Endothelial cell of umbilical vein (primary cell): ENCODE measurements around the gene RAB31. TPM values are rescaled to one million over a fixed set of nuclear protein-coding genes. Genes with fewer than 3 reads are reported as not detected.

Experiments used
- BruUV-seq: library from RNA; stranded (reverse); fragments of 400-500 nt; replicated peaks from 2 replicates; lab custom pipeline; 2021; lab: Mats Ljungman, UMichigan
- CTCF ChIA-PET: fragments of 300-600, 350-600 bp; sonication (Branson Sonifier 250); formaldehyde crosslinking; loops from one replicate; lab custom pipeline; 2021; ENCODE audit warnings: antibody characterized with exemption, inconsistent platforms; lab: Charles Lee
- POLR2A ChIA-PET: fragments of 300-600, 350-600 bp; sonication (Branson Sonifier 250); formaldehyde crosslinking; loops from one replicate; lab custom pipeline; 2021; ENCODE audit warnings: antibody characterized with exemption, inconsistent platforms; lab: Charles Lee
- DNase-seq: peaks from one replicate; pipeline ENCODE4 v3.0.0-alpha.2; 2011; ENCODE audit warnings: low read depth, low spot score
- FAIRE-seq: peaks from 2 replicates; lab custom pipeline; 2011; peaks lifted over from hg19 to GRCh38; lab: Jason Lieb, UNC
- H2AFZ ChIP-seq: 2 replicates; pipeline ENCODE4 v1.6.0; 2012; ENCODE audit warnings: low read depth, low read length, control low read depth, inconsistent platforms
- H3K27ac ChIP-seq: 2 replicates; pipeline ENCODE4 v1.5.1; 2011; ENCODE audit warnings: low read depth, mild to moderate bottlenecking, control low read depth, low read length, moderate library complexity; ENCODE audit not compliant: insufficient read depth
- H3K27me3 ChIP-seq, 2 experiments: 2 replicates each; pipeline versions ENCODE4 v1.6.0 to v1.6.1; 2011; ENCODE audit warnings: low read length in 2 of 2, mixed read lengths in 1 of 2; ENCODE audit not compliant: control insufficient read depth in 2 of 2, insufficient read depth in 2 of 2
- H3K36me3 ChIP-seq, 2 experiments: 2 replicates in 1 of 2; 3 replicates in 1 of 2; pipeline ENCODE4 v1.5.1; 2011; ENCODE audit warnings: low read length in 2 of 2, mild to moderate bottlenecking in 1 of 2, moderate library complexity in 1 of 2; ENCODE audit not compliant: control insufficient read depth in 2 of 2, insufficient read depth in 2 of 2; ENCODE audit errors: extremely low read depth in 1 of 2
- H3K4me1 ChIP-seq: 3 replicates; pipeline ENCODE4 v1.5.1; 2011; ENCODE audit warnings: mild to moderate bottlenecking, low read length; ENCODE audit not compliant: control insufficient read depth, insufficient read depth; ENCODE audit errors: extremely low read depth
- H3K4me2 ChIP-seq: 2 replicates; pipeline ENCODE4 v1.6.1; 2011; ENCODE audit warnings: low read length, control low read depth, mixed read lengths; ENCODE audit not compliant: insufficient read depth
- H3K4me3 ChIP-seq, 3 experiments: fragments of 200-600 bp in 1 of 3; sonication (generic), shearing (Covaris generic) in 1 of 3; replicated peaks in 1 of 3; 2 replicates each; pipeline ENCODE4 v1.5.1; 2011 to 2016; ENCODE audit warnings: control low read depth in 3 of 3, low read length in 3 of 3, mild to moderate bottlenecking in 2 of 3, inconsistent platforms in 1 of 3, low read depth in 1 of 3, moderate library complexity in 1 of 3; ENCODE audit not compliant: insufficient read depth in 1 of 3
- H3K79me2 ChIP-seq: 2 replicates; pipeline ENCODE4 v1.6.0; 2012; ENCODE audit warnings: low read length, inconsistent platforms; ENCODE audit not compliant: control insufficient read depth, insufficient read depth
- H3K9ac ChIP-seq: replicated peaks from 2 replicates; pipeline ENCODE3; 2011; ENCODE audit warnings: low read length, control low read depth; ENCODE audit not compliant: insufficient read depth; ENCODE audit errors: extremely low read depth
- H3K9me1 ChIP-seq: replicated peaks from 3 replicates; pipeline ENCODE4 v1.6.0; 2011; ENCODE audit warnings: mild to moderate bottlenecking, low read length; ENCODE audit not compliant: control insufficient read depth, insufficient read depth; ENCODE audit errors: extremely low read depth
- H3K9me3 ChIP-seq: replicated peaks from 2 replicates; pipeline ENCODE4 v1.5.1; 2012; ENCODE audit warnings: low read length, inconsistent platforms; ENCODE audit not compliant: control insufficient read depth, insufficient read depth
- H4K20me1 ChIP-seq: replicated peaks from 2 replicates; pipeline ENCODE3; 2011; ENCODE audit warnings: mild to moderate bottlenecking, low read length; ENCODE audit not compliant: control insufficient read depth, insufficient read depth; ENCODE audit errors: extremely low read depth
- CTCF ChIP-seq, 2 donors: IDR thresholded peaks; 1 replicate in 1 of 2; 2 replicates in 1 of 2; pipeline ENCODE4 v1.5.1; 2011; ENCODE audit warnings: low read length in 2 of 2, mild to moderate bottlenecking in 2 of 2, moderate library complexity in 2 of 2, control low read depth in 1 of 2, inconsistent platforms in 1 of 2, low read depth in 1 of 2; ENCODE audit not compliant: insufficient read depth in 1 of 2; ENCODE audit errors: extremely low read depth in 1 of 2
- EZH2 ChIP-seq: IDR thresholded peaks from 2 replicates; pipeline ENCODE4 v1.6.1; 2012; ENCODE audit warnings: borderline replicate concordance, low read depth, mild to moderate bottlenecking, moderate library complexity, low read length, inconsistent platforms; ENCODE audit not compliant: severe bottlenecking
- FOS ChIP-seq: IDR thresholded peaks from 2 replicates; pipeline ENCODE4 v1.6.1; 2011; ENCODE audit warnings: mild to moderate bottlenecking, low read length, moderate library complexity, borderline replicate concordance; ENCODE audit not compliant: insufficient read depth
- GATA2 ChIP-seq: IDR thresholded peaks from 2 replicates; pipeline ENCODE4 v1.7.0; 2011; ENCODE audit warnings: low read depth, mild to moderate bottlenecking, moderate library complexity, mixed read lengths, low read length; ENCODE audit not compliant: insufficient read length, insufficient read depth
- JUN ChIP-seq: IDR thresholded peaks from 2 replicates; pipeline ENCODE4 v1.6.1; 2011; ENCODE audit warnings: borderline replicate concordance, low read depth; ENCODE audit not compliant: insufficient read length, insufficient read depth
- MAX ChIP-seq: IDR thresholded peaks from 2 replicates; pipeline ENCODE4 v1.6.1; 2011; ENCODE audit not compliant: insufficient read depth, insufficient read length
- MYC ChIP-seq: IDR thresholded peaks from one replicate; pipeline ENCODE4 v1.6.1; 2011; ENCODE audit warnings: mild to moderate bottlenecking, low read depth, low read length
- POLR2A ChIP-seq: IDR thresholded peaks from 2 replicates; pipeline ENCODE4 v1.6.1; 2012; ENCODE audit warnings: low read depth, mild to moderate bottlenecking, control low read depth, low read length
- POLR2AphosphoS5 ChIP-seq: IDR thresholded peaks from 2 replicates; pipeline ENCODE4 v1.6.1; 2012; ENCODE audit warnings: low read depth, mild to moderate bottlenecking, control low read depth, low read length, moderate library complexity; ENCODE audit not compliant: insufficient read depth
- dilution Hi-C: fragments of 300-500 bp; cut with MboI; formaldehyde crosslinking; loops from one replicate; pipeline ENCODE4 v1.15.0; 2019; ENCODE audit warnings: low sequenced_read_pairs; ENCODE audit not compliant: extremely low pct_ligation_motif_present
- intact Hi-C: fragments of 100-400 bp; cut with micrococcal nuclease; formaldehyde crosslinking; loops from one replicate; pipeline ENCODE4 v1.10.0; 2022
- polyA plus RNA-seq, 4 experiments: library from polyadenylated mRNA; depleted of rRNA in 3 of 4; stranded (reverse) in 3 of 4; unstranded in 1 of 4; fragments of >200 nt; gene quantifications; 2 replicates each; pipeline versions ENCODE4 v1.2.1 to v1.2.3, GENCODE V29; 2011 to 2012; ENCODE audit warnings: missing spikeins in 1 of 4
- total RNA-seq: library from RNA; stranded (reverse); gene quantifications from 2 replicates; pipeline ENCODE4 v1.2.3, GENCODE V29; 2021

Gene RAB31
- total and polyA plus RNA-seq, 2 donors (not counting 3 experiments of a cell fraction or from before 2014, with no cell fraction given): 30.5 TPM

- CTCF ChIA-PET: no interaction called here
- Histone ChIP-seq H3K27ac (no peak overlapping the region), H2AFZ (no peak overlapping the region), H3K9ac (no peak overlapping the region), H3K4me2 (no peak overlapping the region), H3K36me3 (no peaks in the 10 kb centered on the region), H3K9me1 (no peaks in the 10 kb centered on the region), H3K27me3 (no peaks in the 10 kb centered on the region), H3K79me2 (no peaks in the 10 kb centered on the region), H3K4me1 (peaks cover 5% of the 10 kb centered on the region), H4K20me1 (no peaks in the 10 kb centered on the region), H3K4me3 (no peak overlapping the region), H3K9me3 (no peaks in the 10 kb centered on the region)
- DNase-seq (no peak), FAIRE-seq (no peak)
- POLR2A ChIA-PET: no interaction called here
- dilution Hi-C loops: no loop called here
- intact Hi-C loops: no loop called here
- no peak for TF ChIP-seq MYC
- TF ChIP-seq POLR2AphosphoS5: no peak
- no peak for TF ChIP-seq FOS
- TF ChIP-seq JUN: no peak
- TF ChIP-seq MAX: no peak
- TF ChIP-seq POLR2A: no peak
- TF ChIP-seq EZH2: no peak
- no peak for TF ChIP-seq GATA2
- TF ChIP-seq CTCF (IDR thresholded peaks at IDR 0.05; ENCODE audit: extremely low read depth in 1 of 2, insufficient read depth in 1 of 2, low read depth in 1 of 2, low read length in 2 of 2): no peak
- no TSS peak for BruUV-seq
Observed at GRCh38 chr18:9902832-9903231, 194.7 kb downstream of the RAB31 start.
